GM18951 (cell line): ENCODE measurements around the gene PLPP1.

Experiments used
- POLR2A ChIP-seq: IDR thresholded peaks from 4 replicates; pipeline ENCODE4 v1.6.1; 2011; ENCODE audit warnings: mild to moderate bottlenecking; ENCODE audit not compliant: insufficient read length, insufficient read depth; ENCODE audit errors: extremely low read depth
- in situ Hi-C: fragments of 300-500 bp; cut with MboI; formaldehyde crosslinking; loops from one replicate; pipeline ENCODE4 v1.12.0; 2022; ENCODE audit warnings: low sequenced_read_pairs, mixed read lengths, inconsistent platforms; ENCODE audit not compliant: unreplicated experiment

Gene PLPP1

DNA sequence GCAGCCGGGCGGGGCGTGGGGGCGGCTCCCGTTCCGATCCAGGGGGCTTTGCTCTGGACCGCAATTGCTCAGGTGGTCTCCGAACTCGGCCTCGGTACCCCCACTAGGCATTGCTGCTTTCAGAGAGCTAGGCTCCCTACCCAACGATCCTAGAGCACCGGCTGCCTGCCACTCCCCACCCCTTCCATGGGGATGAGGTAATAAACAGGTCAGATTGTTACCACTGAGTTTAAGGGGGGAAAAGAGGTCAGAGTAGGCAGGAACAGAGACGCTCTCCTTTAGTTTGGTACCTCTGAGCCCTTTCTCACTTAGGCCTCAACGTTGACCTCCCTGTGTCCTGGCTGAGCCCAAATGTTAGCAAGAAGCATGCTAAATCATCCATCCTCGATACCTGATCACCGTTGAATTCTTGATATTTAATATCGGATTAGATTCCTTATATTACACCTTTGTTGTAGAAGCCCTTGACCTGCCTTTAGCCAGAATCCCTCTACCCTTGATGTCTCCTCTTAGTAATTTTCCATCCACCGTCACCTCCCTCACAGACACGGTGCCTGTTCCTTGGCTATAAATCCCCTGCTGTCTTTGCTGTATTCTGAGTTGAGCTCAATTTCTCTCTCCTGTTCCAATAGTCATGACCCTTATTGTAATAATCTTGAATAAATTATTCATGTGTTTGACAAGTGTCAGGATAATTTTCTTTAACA is 588 bp upstream of the PLPP1 start:
- in situ Hi-C loops = no loop called here
- TF ChIP-seq POLR2A = no peak

DNA sequence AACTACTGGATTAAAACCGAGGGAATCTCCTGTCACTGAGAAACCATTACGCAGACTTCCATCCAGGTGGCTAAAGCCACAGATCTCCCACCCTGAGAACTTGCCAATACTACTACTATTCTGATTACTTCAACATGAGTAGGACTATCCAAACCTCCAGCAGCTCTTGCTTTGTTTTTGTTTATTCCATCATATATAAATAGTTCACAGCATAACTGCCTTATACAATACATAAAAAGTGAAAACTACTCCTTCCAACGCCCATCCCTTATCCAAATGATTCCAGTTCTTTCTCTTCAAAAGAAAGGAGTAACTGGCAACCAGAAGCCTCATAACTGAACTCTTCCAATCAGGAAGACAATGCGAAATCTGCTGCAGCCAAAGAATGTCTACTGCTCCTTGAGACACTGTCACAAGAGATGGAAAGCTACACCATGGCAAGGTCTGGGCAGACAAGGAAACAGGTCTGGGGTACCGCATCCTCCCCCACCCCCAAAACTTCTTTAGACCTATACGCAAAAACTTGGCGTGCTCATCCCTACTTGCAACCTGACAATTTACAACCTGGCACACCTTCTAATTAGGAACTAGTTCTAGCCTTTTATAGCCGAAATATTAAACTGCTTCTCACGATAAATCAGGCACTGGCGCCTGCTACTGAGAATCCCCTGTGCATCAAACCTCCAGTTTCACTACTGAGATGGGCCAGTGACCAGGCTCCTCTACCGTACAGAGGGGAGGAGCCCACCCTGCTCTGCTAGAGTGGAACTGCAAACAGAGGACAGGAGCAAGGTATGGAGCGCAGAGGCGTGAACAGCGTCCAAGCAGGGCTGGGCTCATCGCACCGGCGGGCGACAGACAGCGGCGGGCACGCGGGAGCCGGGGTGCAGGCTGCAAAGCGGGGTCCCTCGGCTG is 986 bp downstream of the PLPP1 start:
- in situ Hi-C loops = no loop called here
- no peak for TF ChIP-seq POLR2A

DNA sequence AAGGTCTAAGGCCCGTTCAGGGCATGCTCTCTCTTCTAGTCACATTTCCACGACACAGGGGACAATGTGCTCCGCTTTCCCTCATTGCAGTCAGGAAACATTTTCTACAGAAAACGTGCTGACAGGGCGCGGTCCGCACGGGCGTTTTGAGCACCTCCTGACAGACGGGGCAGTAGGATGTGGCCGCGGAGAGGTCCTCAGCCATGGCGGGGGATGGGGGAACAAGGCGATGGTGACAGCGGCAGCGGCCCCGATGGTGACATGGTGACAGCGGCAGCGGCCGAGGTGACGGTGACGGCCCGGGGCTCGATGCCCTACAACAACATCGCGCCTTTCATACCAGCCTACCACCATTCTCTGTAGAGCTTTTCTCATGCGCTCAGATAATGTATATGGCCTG is 4.1 kb downstream of the PLPP1 start:
- in situ Hi-C loops = no loop called here
- TF ChIP-seq POLR2A = no peak

DNA sequence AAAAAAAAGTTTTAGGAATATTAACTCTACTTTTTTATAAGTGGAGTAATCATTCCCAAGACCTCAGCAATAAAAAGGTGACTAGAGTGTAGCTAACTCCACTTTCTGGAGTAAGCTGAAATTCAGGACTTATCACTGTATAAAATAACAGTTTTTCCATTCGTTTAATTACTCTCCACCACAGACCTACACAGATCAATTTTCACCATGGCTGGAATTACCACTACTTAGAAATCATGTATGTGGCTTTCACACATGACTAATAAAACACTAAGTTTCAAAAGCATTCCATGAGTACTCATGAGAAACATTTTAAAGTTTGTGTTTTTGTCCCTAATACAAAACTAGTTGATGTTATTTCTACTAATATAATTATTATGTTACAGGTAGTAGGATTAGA is 9.9 kb downstream of the PLPP1 start:
- in situ Hi-C loops = no loop called here

DNA sequence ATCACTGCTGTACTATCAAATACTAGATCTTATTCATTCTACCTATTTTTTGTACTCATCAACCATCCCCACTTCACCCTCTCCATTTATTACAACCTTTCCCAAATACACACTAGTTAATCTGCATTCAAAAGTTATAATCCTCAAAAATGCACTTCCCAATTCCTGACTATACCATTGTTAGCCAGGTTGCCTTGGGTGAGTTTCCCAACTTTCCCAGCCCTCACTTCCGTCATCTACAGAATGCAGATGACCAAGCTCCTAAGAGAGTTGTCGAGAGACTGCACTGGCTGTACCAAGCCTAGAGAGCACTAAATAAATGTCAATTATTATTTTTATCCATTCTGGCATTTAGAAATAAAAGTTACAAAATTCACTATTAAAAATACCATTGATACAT is 11.5 kb downstream of the PLPP1 start:
- no peak for TF ChIP-seq POLR2A

More for the DNA sequence above, 9.9 kb downstream of the PLPP1 start:
- no peak for TF ChIP-seq POLR2A

DNA sequence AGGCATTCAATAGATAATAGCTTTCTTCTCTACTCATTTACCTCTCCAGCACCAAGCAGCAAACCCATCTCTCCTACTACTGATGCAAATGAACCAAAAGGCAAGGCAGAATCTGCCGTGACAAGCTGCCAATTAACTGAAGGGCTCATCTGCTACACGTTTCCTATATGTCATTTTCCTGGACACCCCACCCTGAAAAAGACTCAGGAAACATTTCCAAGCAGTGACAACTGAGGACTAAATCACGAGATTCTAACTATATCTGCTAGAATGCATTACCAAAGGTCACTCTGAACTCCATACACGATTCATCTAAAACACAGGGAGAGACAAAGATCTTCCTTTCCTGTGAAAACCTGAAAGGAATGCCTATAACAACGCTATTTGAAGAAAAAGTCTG is 12.9 kb downstream of the PLPP1 start:
- in situ Hi-C loops = no loop called here
- no peak for TF ChIP-seq POLR2A

More for the DNA sequence above, 11.5 kb downstream of the PLPP1 start:
- in situ Hi-C loops = no loop called here

DNA sequence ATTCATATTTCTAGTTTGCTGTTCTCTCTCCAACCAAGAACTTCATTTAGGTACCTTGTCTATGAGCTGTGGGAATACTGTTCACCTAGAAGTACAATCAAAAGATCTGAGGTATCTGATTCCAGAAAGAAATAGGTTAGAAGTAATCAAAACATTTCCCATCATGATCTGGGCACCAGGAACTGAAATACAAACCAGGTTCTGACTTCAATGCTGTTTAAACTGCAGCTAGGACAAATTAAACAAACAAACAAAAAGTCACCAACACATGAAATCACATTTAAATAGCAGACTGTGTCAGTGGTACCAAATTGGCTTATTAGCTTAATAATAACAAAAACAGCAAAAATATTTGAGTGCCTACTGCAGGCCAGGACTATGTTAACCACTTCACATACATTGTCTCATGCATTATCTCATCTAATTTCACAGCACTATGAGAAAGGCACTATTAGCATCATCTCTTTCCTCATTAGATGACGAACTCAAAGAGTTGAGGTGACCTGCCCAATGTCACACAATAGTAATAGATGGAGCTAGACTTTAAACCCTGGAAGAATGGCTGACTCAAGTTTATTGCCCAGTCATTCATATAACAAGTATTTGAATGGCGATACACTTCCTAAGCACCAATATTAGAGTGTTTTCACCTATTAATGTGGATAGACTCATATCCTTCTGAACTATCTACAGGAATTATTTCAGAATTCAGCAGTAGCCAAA is 14.5 kb downstream of the PLPP1 start:
- no peak for TF ChIP-seq POLR2A

DNA sequence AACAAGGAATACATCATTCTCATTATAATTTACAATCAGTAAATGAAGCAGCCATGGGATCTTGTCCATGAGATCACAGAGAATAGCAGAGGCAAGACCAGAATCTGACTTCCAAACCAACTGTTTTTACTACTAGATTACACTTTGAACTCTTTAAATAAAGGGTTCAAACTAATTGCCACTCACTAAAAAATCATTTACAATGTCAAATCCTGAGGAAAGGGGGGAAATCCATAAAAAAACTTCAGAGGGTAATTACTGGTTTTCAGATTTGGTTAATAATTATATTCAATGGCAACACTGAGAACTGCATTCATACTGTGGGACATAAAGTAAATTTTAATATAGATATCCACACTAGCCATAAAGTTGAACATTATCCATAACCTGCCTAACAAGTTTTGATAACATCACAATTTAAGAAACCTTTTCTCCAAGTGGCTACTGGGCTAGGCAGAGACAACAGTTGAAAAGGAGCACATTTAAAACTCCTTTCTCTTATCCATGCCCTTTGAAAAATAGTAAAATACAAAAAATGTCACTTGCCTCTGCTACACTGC is 15.9 kb downstream of the PLPP1 start:
- TF ChIP-seq POLR2A = no peak
- in situ Hi-C loops = no loop called here

More for the DNA sequence above, 14.5 kb downstream of the PLPP1 start:
- in situ Hi-C loops = no loop called here

DNA sequence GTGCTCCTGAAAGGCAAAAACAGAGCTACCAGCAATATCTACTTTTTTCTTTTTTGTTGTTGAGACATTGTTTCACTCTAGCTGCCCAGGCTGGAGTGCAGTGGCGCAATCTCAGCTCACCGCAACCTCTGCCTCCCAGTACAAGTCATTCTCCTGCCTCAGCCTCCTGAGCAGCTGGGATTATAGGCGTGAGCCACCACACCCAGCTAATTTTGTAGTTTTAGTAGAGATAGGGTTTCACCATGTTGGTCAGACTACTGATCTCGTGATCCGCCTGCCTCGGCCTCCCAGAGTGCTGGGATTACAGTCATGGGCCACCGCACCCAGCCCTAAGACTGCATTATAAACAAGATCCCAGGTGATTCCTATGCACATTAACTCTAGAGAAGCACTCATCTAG is 17.0 kb downstream of the PLPP1 start:
- no peak for TF ChIP-seq POLR2A
- in situ Hi-C loops = no loop called here

DNA sequence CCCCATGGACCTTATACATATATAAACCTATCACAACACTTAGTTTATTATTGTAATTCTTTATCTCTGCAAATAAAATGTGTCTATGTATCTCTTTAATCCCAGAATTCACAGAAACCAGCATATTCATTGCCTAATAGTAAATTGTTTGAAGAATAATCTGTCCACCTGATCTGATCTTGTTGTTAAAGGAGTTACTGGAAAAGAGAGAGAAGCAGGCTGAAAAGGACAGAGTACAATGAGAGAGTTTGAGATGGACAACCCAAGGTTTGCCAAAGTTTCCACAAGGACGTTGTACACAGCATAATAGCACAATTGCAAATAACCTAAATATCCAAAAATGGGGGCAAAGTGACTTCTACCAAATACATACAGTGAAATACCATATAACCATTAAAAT is 23.8 kb downstream of the PLPP1 start:
- in situ Hi-C loops = no loop called here
- TF ChIP-seq POLR2A = no peak

DNA sequence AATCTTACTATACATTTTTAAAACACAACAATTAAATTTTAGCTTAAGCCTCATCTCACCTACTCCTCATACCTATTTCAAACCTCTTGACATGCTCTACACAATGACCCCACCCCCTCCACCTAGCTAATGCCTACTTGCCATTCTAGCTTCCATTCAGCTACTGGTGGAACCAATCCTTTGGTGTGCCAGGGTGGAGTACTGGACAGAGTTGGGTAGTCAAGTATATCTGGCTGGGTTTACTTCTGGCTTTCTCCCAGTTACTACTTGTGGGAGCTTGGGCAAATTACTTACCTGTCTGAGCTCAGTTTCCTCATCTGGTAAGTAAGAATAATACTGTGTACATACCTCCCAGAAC is 24.3 kb downstream of the PLPP1 start:
- in situ Hi-C loops = no loop called here
- TF ChIP-seq POLR2A = no peak

DNA sequence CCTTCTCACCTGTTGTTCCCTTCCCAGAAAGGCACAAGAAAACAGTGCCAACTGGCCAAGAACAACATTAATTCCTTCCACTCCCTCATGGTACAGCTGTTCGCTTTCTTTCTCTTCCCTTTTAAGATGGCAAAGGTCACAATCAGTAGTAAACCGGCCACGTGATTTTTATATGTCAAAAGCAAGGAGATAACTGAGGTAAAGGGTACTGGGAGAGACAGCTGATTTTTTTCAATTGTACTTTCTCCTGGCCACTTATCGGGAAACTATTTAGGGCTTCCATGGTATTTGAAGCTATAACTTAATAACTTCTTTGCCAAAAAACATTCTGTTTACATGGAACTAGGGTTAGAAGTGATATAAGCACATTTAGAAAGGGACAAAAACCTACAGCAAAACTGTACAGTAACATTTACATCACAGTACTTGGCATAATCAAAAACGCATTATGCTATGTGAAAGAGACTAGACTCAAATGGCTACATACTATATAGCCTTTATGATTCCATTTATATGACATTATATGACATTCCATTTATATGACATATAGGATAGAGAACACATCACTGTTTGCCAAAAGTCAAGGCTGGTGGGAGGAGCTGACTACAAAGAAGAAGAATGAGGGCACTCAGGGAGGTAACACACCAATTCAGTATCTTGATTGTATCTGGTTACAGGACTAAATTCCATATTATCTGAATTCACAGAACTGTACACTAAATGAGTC is 24.8 kb downstream of the PLPP1 start:
- TF ChIP-seq POLR2A = no peak
- in situ Hi-C loops = no loop called here
